Karpas-422 (cell line): ENCODE measurements around the gene RD3L. TPM values are rescaled to one million over a fixed set of nuclear protein-coding genes. Genes with fewer than 3 reads are reported as not detected.

ENCODE experiments used
- DNase-seq: peaks from one replicate; pipeline ENCODE4 v3.0.0-alpha.2; 2015
- H2AFZ ChIP-seq: fragments of 200-600 bp; sonication (generic); 2 replicates; pipeline ENCODE4 v1.6.1; 2014; ENCODE audit warnings: antibody characterized with exemption, low read length, mixed read lengths
- H3K27ac ChIP-seq: fragments of 200-600 bp; sonication (generic); 2 replicates; pipeline ENCODE4 v1.5.1; 2014; ENCODE audit warnings: mild to moderate bottlenecking, low read length, moderate library complexity
- H3K27me3 ChIP-seq: fragments of 200-600 bp; sonication (generic); 2 replicates; pipeline ENCODE4 v1.6.1; 2014; ENCODE audit warnings: low read length, mixed read lengths
- H3K36me3 ChIP-seq: fragments of 200-600 bp; sonication (generic); 2 replicates; pipeline ENCODE4 v1.6.1; 2014; ENCODE audit warnings: low read length, mixed read lengths; ENCODE audit not compliant: insufficient read depth
- H3K4me1 ChIP-seq: fragments of 200-600 bp; sonication (generic); 2 replicates; pipeline ENCODE4 v1.6.1; 2014; ENCODE audit warnings: mild to moderate bottlenecking, low read length, mixed read lengths
- H3K4me2 ChIP-seq: fragments of 200-600 bp; sonication (generic); 2 replicates; pipeline ENCODE4 v1.6.1; 2014; ENCODE audit warnings: low read length, low read depth, mild to moderate bottlenecking; ENCODE audit not compliant: poor library complexity, severe bottlenecking
- H3K4me3 ChIP-seq: fragments of 200-600 bp; sonication (generic); 2 replicates; pipeline ENCODE4 v1.5.1; 2014; ENCODE audit warnings: mild to moderate bottlenecking, antibody characterized with exemption, low read length, mixed read lengths
- H3K79me2 ChIP-seq: fragments of 200-600 bp; sonication (generic); 2 replicates; pipeline ENCODE4 v1.6.1; 2014; ENCODE audit warnings: mild to moderate bottlenecking, low read length, mixed read lengths
- H3K9ac ChIP-seq: fragments of 200-600 bp; sonication (generic); 2 replicates; pipeline ENCODE4 v1.6.0; 2014; ENCODE audit warnings: low read length
- H3K9me2 ChIP-seq: fragments of 200-600 bp; sonication (generic), shearing (Covaris generic); replicated peaks from 2 replicates; pipeline ENCODE4 v1.6.0; 2014; ENCODE audit warnings: mild to moderate bottlenecking, low read length, moderate library complexity; ENCODE audit not compliant: insufficient read depth
- H3K9me3 ChIP-seq: fragments of 300-700, 200-600 bp; sonication (generic); 2 replicates; pipeline ENCODE4 v1.6.1; 2014; ENCODE audit warnings: low read length, mixed read lengths
- H4K20me1 ChIP-seq: fragments of 200-600 bp; sonication (generic); 2 replicates; pipeline ENCODE4 v1.6.1; 2014; ENCODE audit warnings: mild to moderate bottlenecking, antibody characterized with exemption, low read length, low read depth; ENCODE audit not compliant: insufficient read depth
- total RNA-seq: library from RNA; depleted of rRNA; stranded (reverse); fragments of >200 nt; shearing (Covaris generic); gene quantifications from 2 replicates; pipeline ENCODE4 v1.2.3, GENCODE V29; 2014; ENCODE audit warnings: low replicate concordance

Gene RD3L
- total RNA-seq, 1 experiment from 2014 or later: not detected

- Histone ChIP-seq H3K36me3 (no peaks in the 10 kb centered on the region), H3K9me2 (no peaks in the 10 kb centered on the region), H3K27me3 (no peaks in the 10 kb centered on the region), H3K79me2 (no peaks in the 10 kb centered on the region), H3K9ac (no peak overlapping the region), H3K9me3 (no peaks in the 10 kb centered on the region), H3K4me3 (no peak overlapping the region), H3K4me1 (no peaks in the 10 kb centered on the region), H2AFZ (no peak overlapping the region), H3K27ac (no peak overlapping the region), H3K4me2 (no peak overlapping the region), H4K20me1 (no peaks in the 10 kb centered on the region)
- no peak for DNase-seq
These were observed 7.2 kb downstream of the RD3L start for GRCh38 chr14:103935102-103935501.

GRCh38 chr14:103932791-103933490 is 9.4 kb downstream of the RD3L start:
- no peak overlapping the region for H3K4me3 ChIP-seq
- H3K27me3 ChIP-seq: no peaks in the 10 kb centered on the region
- no peak overlapping the region for H2AFZ ChIP-seq
- no peak overlapping the region for H3K4me2 ChIP-seq
- H3K4me1 ChIP-seq: no peaks in the 10 kb centered on the region
- H3K27ac ChIP-seq: no peak overlapping the region
- H3K9ac ChIP-seq: no peak overlapping the region
- no peaks in the 10 kb centered on the region for H3K9me3 ChIP-seq
- no peaks in the 10 kb centered on the region for H3K9me2 ChIP-seq
- no peaks in the 10 kb centered on the region for H3K79me2 ChIP-seq
- H3K36me3 ChIP-seq: no peaks in the 10 kb centered on the region
- DNase-seq: no peak
- no peaks in the 10 kb centered on the region for H4K20me1 ChIP-seq

GRCh38 chr14:103931422-103931821 is 10.9 kb downstream of the RD3L start:
- H3K79me2 ChIP-seq: no peaks in the 10 kb centered on the region
- no peaks in the 10 kb centered on the region for H3K36me3 ChIP-seq
- no peaks in the 10 kb centered on the region for H3K27me3 ChIP-seq
- no peaks in the 10 kb centered on the region for H3K9me2 ChIP-seq
- no peak for DNase-seq
- H2AFZ ChIP-seq: no peak overlapping the region
- H3K9ac ChIP-seq: no peak overlapping the region
- H3K4me2 ChIP-seq: no peak overlapping the region
- no peak overlapping the region for H3K4me3 ChIP-seq
- no peaks in the 10 kb centered on the region for H3K4me1 ChIP-seq
- no peak overlapping the region for H3K27ac ChIP-seq
- no peaks in the 10 kb centered on the region for H3K9me3 ChIP-seq
- no peaks in the 10 kb centered on the region for H4K20me1 ChIP-seq

GRCh38 chr14:103930051-103930604 is 12.2 kb downstream of the RD3L start:
- H3K4me1 ChIP-seq: peaks cover 5% of the 10 kb centered on the region
- no peaks in the 10 kb centered on the region for H3K9me3 ChIP-seq
- no peaks in the 10 kb centered on the region for H3K27me3 ChIP-seq
- no peaks in the 10 kb centered on the region for H3K79me2 ChIP-seq
- H3K9ac ChIP-seq: no peak overlapping the region
- no peak overlapping the region for H3K27ac ChIP-seq
- no peak overlapping the region for H2AFZ ChIP-seq
- no peak for DNase-seq
- H3K36me3 ChIP-seq: no peaks in the 10 kb centered on the region
- no peaks in the 10 kb centered on the region for H3K9me2 ChIP-seq
- no peak overlapping the region for H3K4me2 ChIP-seq
- H4K20me1 ChIP-seq: no peaks in the 10 kb centered on the region
- H3K4me3 ChIP-seq: no peak overlapping the region

- no peak within 1 kb of the TSS for H3K4me2 ChIP-seq
- no peaks in the 10 kb centered on the region for H3K79me2 ChIP-seq
- no peaks in the 10 kb centered on the region for H3K27me3 ChIP-seq
- DNase-seq: no peak
- no peak within 1 kb of the TSS for H3K9ac ChIP-seq
- no peaks in the 10 kb centered on the region for H3K36me3 ChIP-seq
- no peaks in the 10 kb centered on the region for H4K20me1 ChIP-seq
- no peak within 1 kb of the TSS for H2AFZ ChIP-seq
- H3K27ac ChIP-seq: no peak within 1 kb of the TSS
- H3K9me2 ChIP-seq: no peaks in the 10 kb centered on the region
- no peak within 1 kb of the TSS for H3K4me3 ChIP-seq
- H3K9me3 ChIP-seq: no peaks in the 10 kb centered on the region
- H3K4me1 ChIP-seq: peaks cover 11% of the 10 kb centered on the region
These were observed 14.1 kb downstream of the RD3L start, which contains the start of gene TDRD9 for GRCh38 chr14:103928011-103928890. TSS of gene TDRD9 (plus strand) at chr14:103928456. CDS start at chr14:103928510, 54 bp downstream.

- H3K36me3 ChIP-seq: no peaks in the 10 kb centered on the region
- no peaks in the 10 kb centered on the region for H4K20me1 ChIP-seq
- H2AFZ ChIP-seq: no peak overlapping the region
- no peak overlapping the region for H3K4me2 ChIP-seq
- no peak overlapping the region for H3K4me3 ChIP-seq
- no peak overlapping the region for H3K27ac ChIP-seq
- no peaks in the 10 kb centered on the region for H3K79me2 ChIP-seq
- DNase-seq: no peak
- no peaks in the 10 kb centered on the region for H3K9me3 ChIP-seq
- no peaks in the 10 kb centered on the region for H3K27me3 ChIP-seq
- no peak overlapping the region for H3K9ac ChIP-seq
- peaks cover 11% of the 10 kb centered on the region for H3K4me1 ChIP-seq
- no peaks in the 10 kb centered on the region for H3K9me2 ChIP-seq
These were observed 14.8 kb downstream of the RD3L start for GRCh38 chr14:103927566-103927965.

GRCh38 chr14:103925316-103925715 is 17.0 kb downstream of the RD3L start:
- no peak overlapping the region for H3K4me3 ChIP-seq
- no peaks in the 10 kb centered on the region for H3K27me3 ChIP-seq
- peak; percentile 77 for DNase-seq
- H3K4me2 ChIP-seq: peak overlapping the region; percentile 5
- H3K9me3 ChIP-seq: no peaks in the 10 kb centered on the region
- H4K20me1 ChIP-seq: peaks cover 6% of the 10 kb centered on the region; the same call in 1 of the 2 replicates
- H3K27ac ChIP-seq: no peak overlapping the region
- no peak overlapping the region for H2AFZ ChIP-seq
- no peak overlapping the region for H3K9ac ChIP-seq
- H3K79me2 ChIP-seq: peaks cover 10% of the 10 kb centered on the region
- peaks cover 19% of the 10 kb centered on the region for H3K4me1 ChIP-seq
- H3K9me2 ChIP-seq: no peaks in the 10 kb centered on the region
- no peaks in the 10 kb centered on the region for H3K36me3 ChIP-seq

GRCh38 chr14:103923863-103924262 is 18.5 kb downstream of the RD3L start:
- no peak overlapping the region for H2AFZ ChIP-seq
- peaks cover 27% of the 10 kb centered on the region for H3K4me1 ChIP-seq
- no peak overlapping the region for H3K4me2 ChIP-seq
- peaks cover 24% of the 10 kb centered on the region for H3K79me2 ChIP-seq
- H3K27ac ChIP-seq: no peak overlapping the region
- H3K9me3 ChIP-seq: no peaks in the 10 kb centered on the region
- H3K9me2 ChIP-seq: no peaks in the 10 kb centered on the region
- H3K9ac ChIP-seq: no peak overlapping the region
- H4K20me1 ChIP-seq: peaks cover 12% of the 10 kb centered on the region
- H3K4me3 ChIP-seq: no peak overlapping the region
- no peaks in the 10 kb centered on the region for H3K36me3 ChIP-seq
- no peaks in the 10 kb centered on the region for H3K27me3 ChIP-seq
- DNase-seq: no peak
